Measurements from ENCODE around the gene ANKRD11.

Gene ANKRD11

DNA sequence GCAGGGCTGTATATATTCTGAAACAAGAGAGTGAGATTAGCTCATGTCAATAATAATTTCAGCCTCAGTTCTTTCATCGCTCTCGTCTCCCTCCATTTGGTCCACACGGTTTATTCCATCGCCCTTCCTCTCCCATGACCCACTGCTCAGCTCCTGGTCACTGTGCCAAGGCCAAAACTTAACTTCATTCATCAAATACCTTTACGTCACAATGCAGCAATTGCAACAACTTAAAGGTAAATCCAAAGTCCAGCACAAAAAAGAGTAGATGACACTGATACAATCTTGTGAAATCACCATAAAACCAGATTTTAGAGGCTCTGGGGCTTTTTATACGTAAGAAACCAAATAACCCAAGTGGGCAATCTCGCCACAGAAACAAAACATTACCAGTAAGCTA is 72.0 kb downstream of the ANKRD11 start:
- Histone ChIP-seq H3K27ac (ENCODE audit: poor library complexity, severe bottlenecking) (no peak overlapping the region), H3K36me3 (ENCODE audit: low read depth) (peaks cover 47% of the 10 kb centered on the region), H3K27me3 (ENCODE audit: insufficient read depth, poor library complexity, severe bottlenecking) (no peaks in the 10 kb centered on the region), H3K4me3 (ENCODE audit: severe bottlenecking) (no peak overlapping the region), H3K4me1 (ENCODE audit: insufficient read depth, poor library complexity, severe bottlenecking) (peaks cover under 1% of the 10 kb centered on the region), H3K9me3 (ENCODE audit: severe bottlenecking) (no peaks in the 10 kb centered on the region)
- no peak for ATAC-seq (ENCODE audit: low read depth)
- DNase-seq (ENCODE audit: low spot score): no peak
- TF ChIP-seq, protein P1, sequence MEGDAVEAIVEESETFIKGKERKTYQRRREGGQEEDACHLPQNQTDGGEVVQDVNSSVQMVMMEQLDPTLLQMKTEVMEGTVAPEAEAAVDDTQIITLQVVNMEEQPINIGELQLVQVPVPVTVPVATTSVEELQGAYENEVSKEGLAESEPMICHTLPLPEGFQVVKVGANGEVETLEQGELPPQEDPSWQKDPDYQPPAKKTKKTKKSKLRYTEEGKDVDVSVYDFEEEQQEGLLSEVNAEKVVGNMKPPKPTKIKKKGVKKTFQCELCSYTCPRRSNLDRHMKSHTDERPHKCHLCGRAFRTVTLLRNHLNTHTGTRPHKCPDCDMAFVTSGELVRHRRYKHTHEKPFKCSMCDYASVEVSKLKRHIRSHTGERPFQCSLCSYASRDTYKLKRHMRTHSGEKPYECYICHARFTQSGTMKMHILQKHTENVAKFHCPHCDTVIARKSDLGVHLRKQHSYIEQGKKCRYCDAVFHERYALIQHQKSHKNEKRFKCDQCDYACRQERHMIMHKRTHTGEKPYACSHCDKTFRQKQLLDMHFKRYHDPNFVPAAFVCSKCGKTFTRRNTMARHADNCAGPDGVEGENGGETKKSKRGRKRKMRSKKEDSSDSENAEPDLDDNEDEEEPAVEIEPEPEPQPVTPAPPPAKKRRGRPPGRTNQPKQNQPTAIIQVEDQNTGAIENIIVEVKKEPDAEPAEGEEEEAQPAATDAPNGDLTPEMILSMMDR (IDR thresholded peaks at IDR 0.05; ENCODE audit: poor library complexity, severe bottlenecking): no peak

DNA sequence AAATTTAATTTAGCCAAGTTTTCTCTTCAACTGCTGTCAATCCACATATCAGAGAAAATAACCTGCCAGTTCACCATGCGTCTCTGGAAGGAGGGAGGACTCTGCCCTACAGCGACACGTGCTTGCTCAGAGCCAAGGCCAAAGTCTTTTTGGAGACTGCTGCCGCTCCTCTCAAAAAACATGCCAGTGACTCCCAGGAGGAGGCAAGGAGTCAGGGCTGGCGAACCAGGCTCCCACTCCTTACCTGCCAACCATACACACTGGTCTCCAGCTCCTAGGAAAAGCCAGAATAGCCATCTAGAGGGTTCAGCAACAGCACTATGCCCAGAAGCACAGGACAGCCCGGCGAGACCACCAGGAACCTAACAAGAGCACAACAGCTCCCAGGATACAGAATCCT is 73.0 kb downstream of the ANKRD11 start:
- Histone ChIP-seq H3K4me3 (ENCODE audit: severe bottlenecking) (no peak overlapping the region), H3K9me3 (ENCODE audit: severe bottlenecking) (no peaks in the 10 kb centered on the region), H3K27me3 (ENCODE audit: insufficient read depth, poor library complexity, severe bottlenecking) (no peaks in the 10 kb centered on the region), H3K27ac (ENCODE audit: poor library complexity, severe bottlenecking) (no peak overlapping the region), H3K36me3 (ENCODE audit: low read depth) (peaks cover 44% of the 10 kb centered on the region), H3K4me1 (ENCODE audit: insufficient read depth, poor library complexity, severe bottlenecking) (peaks cover 9% of the 10 kb centered on the region)
- ATAC-seq (ENCODE audit: low read depth) (no peak), DNase-seq (ENCODE audit: low spot score) (no peak)
- TF ChIP-seq, protein P1 (IDR thresholded peaks at IDR 0.05; ENCODE audit: poor library complexity, severe bottlenecking): no peak

DNA sequence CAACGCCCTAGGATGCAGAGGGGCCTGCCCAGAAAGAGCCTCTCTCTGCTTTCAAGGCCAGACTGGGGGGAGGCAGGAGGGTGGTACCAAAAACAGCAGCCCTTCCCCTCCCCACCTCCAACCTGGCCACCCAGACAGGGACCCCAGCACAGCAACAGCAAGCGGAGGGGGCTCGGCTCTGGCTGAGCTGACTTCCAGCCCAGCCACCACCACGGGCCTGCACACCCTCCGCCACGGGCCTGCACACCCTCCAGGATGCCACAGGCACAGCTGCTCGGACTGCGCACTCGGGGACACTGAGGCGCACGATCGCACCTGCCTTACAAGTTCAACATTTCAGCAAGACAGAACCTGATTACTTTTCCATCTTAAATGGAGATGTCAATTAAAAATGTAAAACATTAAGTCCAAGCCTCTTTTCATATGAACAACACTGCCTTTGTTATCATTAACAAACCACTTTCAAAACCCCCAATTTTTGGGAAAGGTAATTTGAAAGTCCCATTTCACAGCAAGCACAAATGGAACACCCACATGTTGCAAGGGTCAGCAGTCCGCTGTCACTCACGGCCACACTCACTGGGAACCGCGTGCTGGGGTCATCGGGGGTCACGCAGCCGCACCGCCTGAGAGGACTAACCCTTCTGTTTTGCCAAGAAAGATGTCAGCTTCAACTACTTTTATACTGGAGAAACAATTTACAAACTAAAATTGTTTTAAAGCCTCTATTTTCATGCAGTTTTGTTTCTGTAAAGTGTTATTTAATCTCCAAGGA is 76.4 kb downstream of the ANKRD11 start:
- ATAC-seq (ENCODE audit: low read depth): no peak
- H3K4me1 ChIP-seq (ENCODE audit: insufficient read depth, poor library complexity, severe bottlenecking): peaks cover 34% of the 10 kb centered on the region
- peaks cover 34% of the 10 kb centered on the region for H3K36me3 ChIP-seq (ENCODE audit: low read depth)

DNA sequence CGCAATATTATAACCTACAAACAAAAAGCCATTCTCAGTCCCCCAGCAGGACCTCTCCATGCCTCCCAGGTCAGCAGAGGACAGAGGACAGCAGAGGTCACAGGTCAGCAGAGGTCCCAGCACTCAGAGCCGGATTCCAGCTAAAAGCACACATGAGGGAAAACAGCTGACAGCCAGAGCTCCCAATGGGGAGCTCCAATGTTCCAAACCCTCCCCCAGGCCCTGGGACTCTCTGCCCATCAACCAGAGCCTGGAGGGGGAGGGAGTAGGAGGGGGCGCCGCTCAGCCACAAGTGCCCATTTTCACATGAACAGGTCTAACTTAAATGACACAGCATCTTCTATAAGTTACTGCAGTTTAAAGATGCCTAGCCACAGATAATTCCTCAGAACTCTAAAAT is 77.5 kb downstream of the ANKRD11 start:
- DNase-seq (ENCODE audit: low spot score) (no peak), ATAC-seq (ENCODE audit: low read depth) (no peak)
- TF ChIP-seq, protein P1 (IDR thresholded peaks at IDR 0.05; ENCODE audit: poor library complexity, severe bottlenecking): no peak
- Histone ChIP-seq H3K27ac (ENCODE audit: poor library complexity, severe bottlenecking) (no peak overlapping the region), H3K9me3 (ENCODE audit: severe bottlenecking) (no peaks in the 10 kb centered on the region), H3K4me1 (ENCODE audit: insufficient read depth, poor library complexity, severe bottlenecking) (peaks cover 39% of the 10 kb centered on the region), H3K27me3 (ENCODE audit: insufficient read depth, poor library complexity, severe bottlenecking) (no peaks in the 10 kb centered on the region), H3K4me3 (ENCODE audit: severe bottlenecking) (no peak overlapping the region), H3K36me3 (ENCODE audit: low read depth) (peaks cover 25% of the 10 kb centered on the region)

More for the DNA sequence above, 76.4 kb downstream of the ANKRD11 start:
- TF ChIP-seq, protein P1 (IDR thresholded peaks at IDR 0.05; ENCODE audit: poor library complexity, severe bottlenecking): no peak
- Histone ChIP-seq H3K27me3 (ENCODE audit: insufficient read depth, poor library complexity, severe bottlenecking) (no peaks in the 10 kb centered on the region), H3K4me3 (ENCODE audit: severe bottlenecking) (no peak overlapping the region), H3K9me3 (ENCODE audit: severe bottlenecking) (no peaks in the 10 kb centered on the region), H3K27ac (ENCODE audit: poor library complexity, severe bottlenecking) (no peak overlapping the region)
- no peak for DNase-seq (ENCODE audit: low spot score)

DNA sequence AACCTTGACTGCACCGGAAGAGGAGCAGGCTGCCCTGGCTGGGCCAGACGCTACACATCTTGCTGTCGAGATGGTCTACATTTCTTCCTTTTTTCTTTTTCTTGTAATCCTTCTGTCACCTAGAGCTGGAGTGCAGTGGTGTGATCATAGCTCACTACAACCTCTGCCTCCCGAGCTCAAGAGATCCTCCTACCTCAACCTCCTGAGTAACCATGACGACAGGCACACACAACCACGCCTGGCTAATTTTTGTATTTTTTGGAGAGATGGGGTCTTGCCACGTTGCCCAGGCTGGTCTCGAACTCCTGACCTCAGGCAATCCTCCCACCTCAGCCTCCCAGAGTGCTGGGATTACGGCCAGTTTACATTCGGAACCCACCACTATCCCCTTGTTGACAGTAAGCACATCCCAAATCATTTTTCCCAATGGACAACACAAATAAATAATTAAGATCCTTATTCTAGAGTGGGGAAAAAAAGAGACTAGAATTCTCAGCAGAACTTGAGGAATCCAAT is 79.0 kb downstream of the ANKRD11 start:
- Histone ChIP-seq H3K4me1 (ENCODE audit: insufficient read depth, poor library complexity, severe bottlenecking) (peaks cover 39% of the 10 kb centered on the region), H3K9me3 (ENCODE audit: severe bottlenecking) (no peaks in the 10 kb centered on the region), H3K36me3 (ENCODE audit: low read depth) (peaks cover 11% of the 10 kb centered on the region), H3K4me3 (ENCODE audit: severe bottlenecking) (no peak overlapping the region), H3K27ac (ENCODE audit: poor library complexity, severe bottlenecking) (peak overlapping the region; percentile 59), H3K27me3 (ENCODE audit: insufficient read depth, poor library complexity, severe bottlenecking) (no peaks in the 10 kb centered on the region)
- ATAC-seq (ENCODE audit: low read depth) (no peak), DNase-seq (ENCODE audit: low spot score) (no peak)
- TF ChIP-seq, protein P1 (IDR thresholded peaks at IDR 0.05; ENCODE audit: poor library complexity, severe bottlenecking): no peak
